HG03064 (cell line): Measurements from ENCODE around the gene SSNA1.
"Not testable (repeated sequence)": the region's sequence is repeated elsewhere in the genome, so short reads cannot be mapped to it uniquely, and the experiment has no call there.

Experiments
- ATAC-seq: cut with Tn5 transposase; IDR thresholded peaks from one replicate; pipeline ENCODE4 v1.9.1; 2021; ENCODE audit warnings: low read depth; ENCODE audit not compliant: unreplicated experiment

SSNA1 gene

GRCh38 chr9:137228968-137229896 is 40.8 kb downstream of the SSNA1 start:
- ATAC-seq = no peak

- no peak for ATAC-seq
These were observed 41.6 kb downstream of the SSNA1 start for GRCh38 chr9:137229903-137230704.

- no peak for ATAC-seq
These were observed 42.4 kb downstream of the SSNA1 start, which contains the start of gene SLC34A3 for GRCh38 chr9:137230705-137231371. SLC34A3 (plus strand) TSS chr9:137230901; CDS start chr9:137231703, 802 bp downstream.

GRCh38 chr9:137231372-137232039 is 43.0 kb downstream of the SSNA1 start:
- no peak for ATAC-seq

- no peak for ATAC-seq
These were observed 43.6 kb downstream of the SSNA1 start for GRCh38 chr9:137232101-137232500.

GRCh38 chr9:137232510-137232909 is 44.0 kb downstream of the SSNA1 start:
- no peak for ATAC-seq

GRCh38 chr9:137233143-137233980 is 44.9 kb downstream of the SSNA1 start:
- ATAC-seq = no peak

GRCh38 chr9:137234055-137234697 is 45.7 kb downstream of the SSNA1 start:
- ATAC-seq = no peak

- no peak for ATAC-seq
These were observed 46.4 kb downstream of the SSNA1 start for GRCh38 chr9:137234758-137235423.

- ATAC-seq = no peak
These were observed 47.2 kb downstream of the SSNA1 start for GRCh38 chr9:137235424-137236237.

GRCh38 chr9:137236238-137236935 is 47.9 kb downstream of the SSNA1 start:
- no peak for ATAC-seq

GRCh38 chr9:137236936-137237421 is 48.5 kb downstream of the SSNA1 start:
- no peak for ATAC-seq

- no peak for ATAC-seq
These were observed 49.6 kb downstream of the SSNA1 start for GRCh38 chr9:137237759-137238726.

GRCh38 chr9:137239541-137240200 is 51.2 kb downstream of the SSNA1 start:
- not testable (repeated sequence) for ATAC-seq
